Tibial nerve (tissue), 3 donors: ENCODE data around the gene APBA1.

Experiments used
- CTCF ChIP-seq, 5 experiments: fragments of 200-600 bp in 3 of 5; fragments of 450-650 bp in 2 of 5; sonication (generic) in 3 of 5; IDR thresholded peaks; one replicate each; pipeline ENCODE4 v1.5.1; 2016 to 2019; ENCODE audit warnings: antibody characterized with exemption in 5 of 5, mild to moderate bottlenecking in 3 of 5, moderate library complexity in 2 of 5
- POLR2A ChIP-seq, 2 donors: fragments of 450-650 bp; IDR thresholded peaks; one replicate each; pipeline ENCODE4 v1.6.1; 2017; ENCODE audit warnings: antibody characterized with exemption in 2 of 2, mild to moderate bottlenecking in 2 of 2, moderate library complexity in 2 of 2

- no peak for TF ChIP-seq CTCF (IDR thresholded peaks at IDR 0.05)
- no peak for TF ChIP-seq POLR2A (IDR thresholded peaks at IDR 0.05)
Measured at GRCh38 chr9:69542942-69543704, 129.0 kb downstream of the APBA1 start.
